A673 (cell line): ENCODE results near the gene MRPS21. TPM values are rescaled to one million over a fixed set of nuclear protein-coding genes. Genes with fewer than 3 reads are reported as not detected.
A peak's percentile ranks its signal among the peaks of the same experiment; 100 is the strongest.

Experiments
- BruUV-seq: library from RNA; stranded (reverse); fragments of 400-500 nt; replicated peaks from 2 replicates; lab custom pipeline; 2021; lab: Mats Ljungman, UMichigan
- CTCF ChIA-PET: fragments of 300-600 bp; sonication (Branson Sonifier 250); formaldehyde crosslinking; loops from one replicate; lab custom pipeline; 2022; ENCODE audit warnings: antibody characterized with exemption; lab: Charles Lee
- POLR2A ChIA-PET: fragments of 300-600 bp; sonication (Branson Sonifier 250); formaldehyde crosslinking; loops from one replicate; lab custom pipeline; 2022; ENCODE audit warnings: antibody characterized with exemption; ENCODE audit not compliant: low non-redundant PET; lab: Charles Lee
- DNase-seq: peaks from one replicate; pipeline ENCODE4 v3.0.0-alpha.2; 2015; ENCODE audit warnings: low spot score
- H3K27ac ChIP-seq: fragments of 200-600 bp; sonication (generic); 2 replicates; pipeline ENCODE4 v1.5.1; 2016; ENCODE audit warnings: mixed run types, low read depth, mild to moderate bottlenecking, mixed read lengths, antibody characterized with exemption, low read length; ENCODE audit not compliant: poor library complexity, severe bottlenecking
- H3K27me3 ChIP-seq: fragments of 200-600 bp; sonication (generic); replicated peaks from 2 replicates; pipeline ENCODE4 v1.6.1; 2017; ENCODE audit warnings: mixed run types, low read depth, mild to moderate bottlenecking, mixed read lengths, antibody characterized with exemption, low read length; ENCODE audit not compliant: insufficient read depth, poor library complexity
- H3K36me3 ChIP-seq: fragments of 200-600 bp; sonication (generic); 2 replicates; pipeline ENCODE4 v1.6.1; 2016; ENCODE audit warnings: mixed run types, mild to moderate bottlenecking, mixed read lengths, antibody characterized with exemption, low read length; ENCODE audit not compliant: insufficient read depth, poor library complexity, severe bottlenecking
- H3K4me1 ChIP-seq: fragments of 200-600 bp; sonication (generic); 2 replicates; pipeline ENCODE4 v1.6.1; 2017; ENCODE audit warnings: mixed run types, mild to moderate bottlenecking, mixed read lengths, antibody characterized with exemption, low read length; ENCODE audit not compliant: insufficient read depth, poor library complexity, severe bottlenecking
- H3K4me3 ChIP-seq: fragments of 200-600 bp; sonication (generic); 2 replicates; pipeline ENCODE4 v1.5.1; 2016; ENCODE audit warnings: low read depth, mixed run types, mild to moderate bottlenecking, mixed read lengths, low read length; ENCODE audit not compliant: poor library complexity, severe bottlenecking
- H3K9me3 ChIP-seq: fragments of 200-600 bp; sonication (generic); 2 replicates; pipeline ENCODE4 v1.6.1; 2016; ENCODE audit warnings: mixed run types, low read depth, mild to moderate bottlenecking, mixed read lengths, antibody characterized with exemption, low read length; ENCODE audit not compliant: poor library complexity, severe bottlenecking
- CTCF ChIP-seq: fragments of 300-800, 200-600 bp; sonication (generic); conservative IDR thresholded peaks from 2 replicates; pipeline ENCODE4 v1.5.1; 2017; ENCODE audit warnings: low read depth, mild to moderate bottlenecking, antibody characterized with exemption, low read length, moderate library complexity, mixed read lengths
- EZH2 ChIP-seq: fragments of 200-600 bp; sonication (generic); IDR thresholded peaks from 2 replicates; pipeline ENCODE4 v1.6.1; 2017; ENCODE audit warnings: borderline replicate concordance, low read depth, mild to moderate bottlenecking, mixed read lengths, antibody characterized with exemption, low read length; ENCODE audit not compliant: poor library complexity, severe bottlenecking
- intact Hi-C: fragments of 100-400 bp; cut with micrococcal nuclease; formaldehyde crosslinking; loops from one replicate; pipeline ENCODE4 v1.10.0; 2022; ENCODE audit not compliant: unreplicated experiment
- total RNA-seq: library from RNA; stranded (reverse); gene quantifications from 2 replicates; pipeline ENCODE4 v1.2.3, GENCODE V29; 2021

The MRPS21 gene
- total RNA-seq, 1 experiment from 2014 or later: 96.3 TPM

GRCh38 chr1:150263549-150263948, 30.1 kb upstream of the MRPS21 start:
- DNase-seq: no peak
- Histone ChIP-seq H3K27me3 (no peaks in the 10 kb centered on the region), H3K36me3 (peaks cover 24% of the 10 kb centered on the region), H3K4me1 (peaks cover 27% of the 10 kb centered on the region), H3K9me3 (no peaks in the 10 kb centered on the region), H3K4me3 (no peak overlapping the region), H3K27ac (no peak overlapping the region)
- ChIA-PET CTCF (no interaction called here), POLR2A (no interaction called here)
- intact Hi-C loops: no loop called here
- no peak for TF ChIP-seq CTCF
- no peak for TF ChIP-seq EZH2
- BruUV-seq: no TSS peak

- peak overlapping the region; percentile 91 for H3K27ac ChIP-seq
- H3K9me3 ChIP-seq: no peaks in the 10 kb centered on the region
- DNase-seq: no peak
- H3K4me3 ChIP-seq: peak overlapping the region; percentile 96
- H3K4me1 ChIP-seq: peaks cover 22% of the 10 kb centered on the region
- BruUV-seq: no TSS peak
- intact Hi-C loops: no loop called here
- no peaks in the 10 kb centered on the region for H3K27me3 ChIP-seq
- H3K36me3 ChIP-seq: peaks cover 24% of the 10 kb centered on the region
- ChIA-PET POLR2A (no interaction called here), CTCF (no interaction called here)
- TF ChIP-seq EZH2 (no peak), CTCF (no peak)
Observed at GRCh38 chr1:150267896-150268295, 25.8 kb upstream of the MRPS21 start.

- TSS peak; percentile 46 for BruUV-seq
- intact Hi-C loops: no loop called here
Observed at GRCh38 chr1:150268340-150268704, 25.3 kb upstream of the MRPS21 start.

More at GRCh38 chr1:150268340-150268704, 25.3 kb upstream of the MRPS21 start:
- ChIA-PET POLR2A (no interaction called here), CTCF (interaction anchor here (1.0 kb wide), 1 partner anchor 12 kb away, joined by 7 read pairs; no protein-coding TSS in a partner anchor)
- Histone ChIP-seq H3K27me3 (no peaks in the 10 kb centered on the region), H3K36me3 (peaks cover 24% of the 10 kb centered on the region), H3K27ac (peak overlapping the region; percentile 91), H3K4me3 (peak overlapping the region; percentile 96), H3K9me3 (no peaks in the 10 kb centered on the region), H3K4me1 (peaks cover 26% of the 10 kb centered on the region)
- no peak for TF ChIP-seq EZH2
- TF ChIP-seq CTCF: no peak
- no peak for DNase-seq
